CD4-positive, alpha-beta T cell treated with Interleukin-4 for 1 hour (primary cell): ENCODE results near the gene LSM14B.

Source experiments
- DNase-seq, 2 donors: peaks; one replicate each; pipeline ENCODE4 v3.0.0-alpha.2; 2020 to 2022

The LSM14B gene

DNA sequence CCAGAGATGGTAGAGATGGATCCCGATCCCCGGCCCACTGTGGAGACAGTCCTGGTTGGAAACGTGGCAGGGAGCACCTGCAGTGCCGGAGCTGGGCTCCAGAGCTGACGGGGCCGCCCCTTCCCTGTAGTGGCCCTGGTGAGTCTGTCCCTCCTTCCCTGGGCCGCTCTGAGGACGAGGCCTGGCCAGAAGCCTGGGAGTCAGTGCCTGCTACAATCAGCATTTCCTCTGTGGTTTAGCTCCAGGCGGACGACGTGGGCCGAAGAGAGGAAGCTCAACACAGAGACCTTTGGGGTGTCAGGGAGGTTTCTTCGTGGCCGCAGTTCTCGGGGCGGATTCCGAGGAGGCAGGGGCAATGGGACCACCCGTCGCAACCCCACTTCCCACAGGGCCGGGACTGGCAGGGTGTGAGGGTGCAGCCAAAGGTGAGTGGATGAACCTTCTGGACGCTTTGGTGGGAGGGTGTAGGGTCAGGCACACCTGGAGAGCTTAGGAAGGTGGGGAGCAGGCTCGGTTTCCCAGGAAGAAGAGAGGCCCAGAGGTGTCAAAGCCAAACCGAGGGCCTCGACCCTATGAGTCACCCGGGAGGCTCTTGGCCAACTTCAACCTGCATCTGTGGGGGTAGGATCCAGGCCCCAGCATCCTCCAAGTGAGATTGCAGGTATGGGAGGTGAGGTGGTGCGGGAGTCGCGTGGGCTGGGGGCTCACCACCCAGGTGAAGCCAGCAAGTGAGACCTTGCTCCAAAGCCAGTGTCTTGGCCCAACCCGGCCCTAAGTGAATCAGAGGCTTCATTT is 11.0 kb downstream of the LSM14B start:
- no peak for DNase-seq

DNA sequence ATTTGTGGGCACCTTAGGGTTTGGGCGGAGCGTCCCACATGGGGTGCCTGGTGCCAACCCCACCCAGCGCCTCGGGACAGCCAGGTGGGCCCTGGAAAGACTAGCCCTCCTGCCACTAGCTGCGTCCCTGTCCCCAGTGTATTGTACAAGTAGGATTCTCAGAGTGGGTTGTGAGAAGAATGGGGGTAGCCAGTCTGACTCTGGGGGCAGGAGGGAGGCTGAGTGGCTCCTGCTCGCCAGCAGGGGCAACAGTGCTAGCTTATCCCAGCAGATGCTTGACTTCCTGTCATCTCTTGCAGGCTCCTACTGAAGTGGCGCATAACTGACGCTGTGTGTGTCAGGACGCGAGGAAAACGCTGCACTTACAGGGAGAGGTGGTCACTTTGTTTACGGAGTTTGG is 11.6 kb downstream of the LSM14B start:
- DNase-seq = no peak

DNA sequence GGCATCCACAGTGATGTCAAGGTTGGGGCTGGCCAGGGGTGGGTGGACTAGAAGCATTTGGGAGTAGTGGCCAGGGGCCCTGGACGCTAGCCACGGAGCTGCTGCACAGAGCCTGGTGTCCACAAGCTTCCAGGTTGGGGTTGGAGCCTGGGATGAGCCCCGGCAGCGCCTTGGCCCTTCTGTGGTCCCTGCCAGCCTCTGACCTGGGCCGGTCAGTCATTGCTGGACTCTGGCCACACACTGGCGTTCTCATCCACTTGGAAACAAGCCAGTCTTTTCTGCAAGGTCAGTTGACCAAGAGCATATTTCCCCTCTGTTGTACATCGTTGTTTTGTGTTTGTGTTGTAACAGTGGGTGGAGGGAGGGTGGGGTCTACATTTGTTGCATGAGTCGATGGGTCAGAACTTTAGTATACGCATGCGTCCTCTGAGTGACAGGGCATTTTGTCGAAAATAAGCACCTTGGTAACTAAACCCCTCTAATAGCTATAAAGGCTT is 12.5 kb downstream of the LSM14B start:
- no peak for DNase-seq

DNA sequence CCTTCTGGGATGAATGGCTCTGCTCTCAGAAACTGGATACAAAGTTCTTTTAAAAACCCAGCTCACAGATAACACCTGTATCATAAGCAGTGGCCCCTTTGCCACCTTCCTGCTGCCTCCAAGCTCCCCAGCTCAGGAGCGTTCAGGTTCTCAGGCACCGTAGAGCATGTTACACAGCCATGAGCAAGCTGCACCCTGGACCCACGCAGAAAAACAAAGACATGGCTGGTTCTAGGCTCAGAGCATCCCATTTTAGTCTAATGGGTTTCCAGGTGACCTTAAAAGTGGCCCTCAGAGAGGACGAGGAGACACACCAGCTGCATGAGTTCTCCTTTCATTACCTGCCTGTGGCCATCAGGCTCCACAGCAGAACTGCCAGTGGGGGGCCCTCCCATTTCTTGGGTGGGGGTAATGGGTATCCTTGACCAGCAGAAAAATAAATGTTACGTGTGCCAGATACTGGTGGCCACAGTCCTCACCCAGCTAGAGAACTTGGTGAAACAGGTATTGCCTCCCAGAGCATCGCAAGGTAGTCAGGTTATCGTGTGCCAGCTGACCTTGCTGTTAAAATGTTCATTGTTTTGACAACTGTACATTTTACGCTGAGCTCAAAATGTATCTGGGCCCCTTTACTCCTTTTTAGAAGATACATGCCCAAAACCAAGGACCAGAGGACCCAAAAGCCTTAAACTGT is 13.4 kb downstream of the LSM14B start:
- no peak for DNase-seq

GRCh38 chr20:62136283-62137091 is 14.2 kb downstream of the LSM14B start:
- DNase-seq = peak; percentile 77 to 79

DNA sequence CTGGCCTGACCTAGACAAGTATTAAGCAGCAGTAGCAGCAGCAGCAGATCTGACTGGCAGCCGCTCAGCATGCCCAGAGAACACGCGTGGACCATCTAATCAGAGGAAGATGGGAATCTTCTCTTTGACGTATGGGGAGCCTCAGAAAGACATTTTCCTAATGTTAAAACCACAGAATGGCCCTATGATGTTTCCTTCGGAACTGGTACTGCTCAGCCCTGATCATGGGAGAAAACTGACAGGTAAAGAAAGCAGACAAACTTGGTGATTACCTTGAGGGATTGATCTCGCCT is 14.8 kb downstream of the LSM14B start:
- DNase-seq = no peak

GRCh38 chr20:62137478-62138203 is 15.4 kb downstream of the LSM14B start:
- DNase-seq = no peak

DNA sequence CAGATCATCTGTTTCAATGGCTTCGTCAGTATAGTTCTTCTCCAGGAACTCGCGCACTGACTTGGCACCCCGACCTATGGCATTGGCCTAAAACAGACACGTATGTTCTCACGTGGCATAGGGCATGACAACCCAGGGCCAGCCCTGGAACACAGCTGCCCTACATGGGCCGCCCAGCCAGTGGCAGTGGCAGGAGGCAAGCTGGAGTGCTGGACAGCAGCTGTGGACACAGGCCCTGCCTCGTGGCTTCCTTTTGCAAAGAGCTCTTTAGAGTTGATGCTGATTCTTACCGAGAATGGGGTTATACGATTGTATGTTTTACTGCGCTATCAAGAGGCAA is 15.9 kb downstream of the LSM14B start:
- no peak for DNase-seq

DNA sequence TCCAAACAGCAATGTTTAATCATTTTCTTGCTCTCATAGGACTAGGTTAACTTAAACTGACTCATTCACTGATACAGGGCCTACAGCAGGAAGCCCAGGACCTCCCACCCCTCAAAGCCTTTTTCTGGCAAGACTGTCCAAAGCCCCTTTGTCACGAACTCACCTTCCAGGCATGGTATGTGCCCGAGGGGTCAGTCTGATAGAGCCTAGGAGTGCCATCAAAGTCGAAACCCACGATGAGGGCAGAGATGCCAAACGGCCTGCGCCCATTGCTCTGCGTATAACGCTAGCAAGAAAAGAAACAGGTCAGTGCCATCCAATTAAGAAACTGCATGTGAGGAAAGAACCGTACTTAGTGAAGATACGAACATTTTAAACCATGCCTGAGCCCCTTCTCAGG is 16.6 kb downstream of the LSM14B start:
- no peak for DNase-seq

GRCh38 chr20:62139636-62140035 is 17.4 kb downstream of the LSM14B start:
- no peak for DNase-seq

DNA sequence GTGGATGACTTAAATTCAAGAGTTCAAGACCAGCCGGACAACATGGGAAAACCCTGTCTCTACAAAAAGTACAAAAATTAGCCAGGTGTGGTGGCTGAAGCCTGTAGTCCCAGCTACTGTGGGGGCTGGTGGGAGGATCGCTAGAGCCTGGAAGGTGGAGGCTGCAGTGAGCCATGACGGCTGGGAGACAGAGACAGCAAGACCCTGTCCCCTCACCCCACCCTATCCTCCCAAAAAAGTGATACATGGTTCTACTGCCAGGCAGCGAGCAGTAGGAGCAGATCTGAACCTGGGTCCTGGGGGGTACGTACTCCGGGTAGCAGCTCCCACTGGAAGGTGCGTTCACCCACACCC is 18.7 kb downstream of the LSM14B start:
- DNase-seq = no peak

DNA sequence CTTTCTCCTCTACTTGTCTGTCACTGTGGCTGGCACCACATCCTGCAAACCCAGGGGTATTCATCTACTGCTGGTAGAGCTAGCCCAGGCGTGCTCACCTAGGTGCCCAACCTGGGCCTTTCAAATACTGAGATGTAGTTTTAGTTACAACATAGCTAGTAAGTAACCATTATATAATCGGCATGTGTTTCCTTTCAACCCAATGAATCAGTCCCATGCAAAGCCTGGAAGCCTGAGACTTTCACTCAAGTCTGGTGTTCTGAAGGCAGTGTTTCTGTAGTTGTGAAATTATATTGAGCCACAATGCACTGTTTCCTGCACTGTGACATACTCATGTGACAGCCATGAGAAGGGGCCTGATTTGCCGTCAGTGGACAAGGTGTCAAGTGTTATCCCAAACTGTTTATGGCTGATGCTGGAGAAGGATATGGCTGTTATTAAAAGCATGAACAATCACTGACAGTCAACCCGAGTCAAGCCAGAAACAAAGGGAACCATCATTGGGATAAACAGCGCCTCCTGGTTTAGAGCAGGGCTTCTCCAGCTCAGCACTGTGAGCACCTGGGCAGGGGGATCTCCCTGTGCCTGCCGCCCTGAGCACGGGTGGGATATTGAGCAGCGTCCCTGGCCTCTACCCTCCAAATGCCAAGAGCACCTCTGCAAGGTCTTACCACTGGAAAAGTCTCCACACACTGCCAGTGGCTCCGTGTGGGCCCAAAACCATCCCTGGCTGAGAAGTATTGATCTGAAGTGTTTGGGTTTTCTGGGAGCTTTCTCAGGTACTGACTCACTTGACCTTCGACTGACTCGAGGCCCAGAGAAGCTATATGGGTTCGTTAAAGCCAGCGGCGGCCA is 19.3 kb downstream of the LSM14B start:
- DNase-seq = peak in 1 of 2 donors; percentile 26

GRCh38 chr20:62142252-62143080 is 20.2 kb downstream of the LSM14B start:
- DNase-seq = no peak

GRCh38 chr20:62143081-62143956 is 21.0 kb downstream of the LSM14B start, which contains the start of the genes PSMA7 and SS18L1:
TSS of gene PSMA7 (minus strand) at chr20:62143394. CDS start at chr20:62143303, 91 bp downstream.
TSS of gene SS18L1 (plus strand) at chr20:62143769. CDS start at chr20:62143821, 52 bp downstream.
- peak; percentile 82 to 87 for DNase-seq

DNA sequence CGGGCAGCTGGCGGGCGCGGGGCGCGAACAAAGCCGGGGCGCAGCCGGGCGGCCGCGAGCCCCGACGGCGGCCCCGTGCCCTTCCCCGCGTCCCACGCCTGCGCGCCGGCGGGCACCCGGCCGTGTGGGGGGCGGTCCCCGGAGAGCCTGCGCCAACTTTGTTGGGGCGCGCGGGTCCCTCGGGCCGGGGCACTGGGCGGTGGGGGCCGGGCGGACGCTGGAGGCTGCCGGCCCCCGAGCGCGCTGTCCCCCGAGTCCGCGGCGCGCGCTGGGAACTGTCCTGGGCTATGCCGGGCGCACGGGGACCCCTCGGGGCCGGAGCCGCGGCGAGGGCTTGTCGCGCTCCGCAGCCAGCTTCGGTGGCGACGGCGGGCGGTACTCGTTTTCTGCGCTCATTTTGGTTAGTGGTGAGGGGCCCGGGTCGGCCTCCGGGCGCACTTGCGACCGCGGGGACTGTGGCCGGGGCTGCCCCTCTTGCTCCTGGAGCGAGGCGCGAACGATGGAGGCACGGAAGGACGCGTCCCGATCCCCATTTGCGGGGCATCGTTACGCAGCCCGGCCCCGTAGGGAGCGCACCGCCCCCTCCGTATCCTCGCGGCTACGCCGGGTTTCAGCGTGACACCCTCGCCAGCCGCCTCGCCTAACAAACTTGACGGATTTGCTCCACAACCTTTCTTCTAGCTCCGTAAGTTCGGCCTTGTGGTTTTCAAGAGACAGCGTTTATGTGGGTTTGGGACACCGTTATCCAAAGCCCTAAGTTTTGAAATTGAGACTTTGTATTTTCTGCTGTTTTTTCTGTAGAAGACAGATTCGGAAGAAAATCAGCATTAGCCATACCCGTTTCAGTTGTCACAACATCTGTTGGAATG is 21.9 kb downstream of the LSM14B start:
- peak; percentile 34 to 50 for DNase-seq

DNA sequence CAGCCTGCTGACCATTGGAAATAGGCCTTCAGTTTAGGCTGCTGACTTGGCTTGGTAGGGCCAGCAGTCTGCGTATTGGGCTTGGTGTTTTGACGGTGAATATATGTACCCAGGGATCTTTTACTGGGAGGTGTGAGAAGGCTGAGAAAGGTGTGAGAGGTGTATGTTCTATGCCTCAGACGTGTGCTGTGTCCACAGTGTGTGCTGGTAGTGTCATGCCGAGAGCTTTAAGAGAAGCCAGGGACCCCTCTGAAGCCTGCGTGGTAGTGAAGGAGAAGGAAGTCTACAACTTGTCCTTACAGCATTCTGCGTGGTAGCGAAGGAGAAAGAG is 23.4 kb downstream of the LSM14B start:
- DNase-seq = no peak

GRCh38 chr20:62146019-62146755 is 23.9 kb downstream of the LSM14B start:
- no peak for DNase-seq

GRCh38 chr20:62147125-62147524 is 24.9 kb downstream of the LSM14B start:
- no peak for DNase-seq
